ENCODE measurements around the gene ACSS2.

- TF ChIP-seq CTCF (IDR thresholded peaks at IDR 0.05) (no peak), POLR2A (IDR thresholded peaks at IDR 0.05) (no peak)
Observed at GRCh38 chr20:34938466-34939163, 62.2 kb downstream of the ACSS2 start.
